Activated CD4-positive, alpha-beta T cell treated with anti-CD3 and anti-CD28 coated beads, Interleukin-2, amount 50 U/mL, for 16 hours (primary cell): ENCODE results near the gene ZFYVE21.

ENCODE experiments used
- DNase-seq: peaks from one replicate; pipeline ENCODE4 v3.0.0-alpha.2; 2020

Gene ZFYVE21

DNA sequence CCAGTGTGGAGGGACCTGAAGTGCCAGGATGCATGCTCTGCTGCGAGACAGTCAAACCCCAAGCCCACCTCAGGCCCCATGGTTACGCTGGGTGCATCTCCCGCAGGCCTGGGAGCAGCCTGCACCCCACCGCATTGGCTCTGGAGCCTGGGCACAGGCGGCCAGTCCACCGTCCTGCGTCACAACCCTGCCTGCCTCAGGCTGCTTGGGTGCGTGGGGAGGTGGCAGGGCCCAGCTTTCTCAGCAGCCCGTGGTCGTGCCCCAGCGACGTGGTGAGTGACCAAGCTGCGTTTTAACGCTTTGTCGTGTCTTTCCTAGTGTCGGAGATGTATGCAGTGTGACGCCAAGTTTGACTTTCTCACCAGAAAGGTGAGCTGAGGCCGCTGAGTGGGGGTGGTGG lies 10.9 kb downstream of the ZFYVE21 start:
- DNase-seq = no peak

GRCh38 chr14:103727313-103727980 lies 11.8 kb downstream of the ZFYVE21 start:
- DNase-seq = no peak

GRCh38 chr14:103728141-103728540 lies 12.5 kb downstream of the ZFYVE21 start:
- DNase-seq = no peak

GRCh38 chr14:103728721-103729120 lies 13.1 kb downstream of the ZFYVE21 start:
- DNase-seq = no peak

- DNase-seq = no peak
These were observed 14.2 kb downstream of the ZFYVE21 start for GRCh38 chr14:103729496-103730448.

GRCh38 chr14:103730490-103731035 lies 15.0 kb downstream of the ZFYVE21 start:
- DNase-seq = no peak

- DNase-seq = no peak
These were observed 15.9 kb downstream of the ZFYVE21 start for GRCh38 chr14:103731481-103731880.

GRCh38 chr14:103731916-103732867 lies 16.6 kb downstream of the ZFYVE21 start:
- no peak for DNase-seq

DNA sequence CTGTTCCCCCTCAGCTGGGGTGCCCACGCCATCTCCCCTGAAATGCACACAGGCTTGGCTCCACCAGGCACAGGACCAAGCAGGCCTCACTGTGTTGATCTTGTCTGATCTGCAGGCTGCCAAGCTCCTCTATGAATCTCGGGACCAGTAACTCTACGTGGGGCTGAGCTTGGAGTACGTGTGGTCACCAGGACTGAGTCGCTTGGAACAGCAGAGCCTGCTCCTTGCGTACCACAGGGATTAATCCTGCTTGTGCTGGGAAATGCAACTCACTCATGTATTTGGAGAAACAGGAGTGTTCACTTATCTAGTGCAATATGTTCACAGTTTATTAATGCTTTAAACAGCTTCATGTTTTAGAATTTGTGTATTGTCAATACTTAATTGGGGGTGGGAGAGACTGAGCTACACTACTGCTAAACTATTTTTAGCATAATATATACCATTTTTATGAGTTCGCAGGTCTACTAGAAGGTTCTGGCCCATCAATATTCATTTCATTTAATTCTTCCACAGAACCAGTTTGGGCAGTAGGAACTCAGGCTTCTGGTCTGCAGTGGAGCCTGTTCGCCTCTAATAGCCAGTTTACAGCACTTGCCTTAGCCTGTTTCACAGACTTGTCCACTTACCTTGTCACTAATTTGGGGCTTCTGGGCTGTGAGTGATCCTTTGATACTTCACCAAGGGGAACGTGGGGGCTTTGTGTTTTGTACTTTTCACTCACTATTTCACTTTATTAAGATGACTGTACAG lies 17.4 kb downstream of the ZFYVE21 start:
- no peak for DNase-seq

- no peak for DNase-seq
These were observed 18.0 kb downstream of the ZFYVE21 start for GRCh38 chr14:103733651-103734050.

- no peak for DNase-seq
These were observed 18.7 kb downstream of the ZFYVE21 start for GRCh38 chr14:103734081-103734888.

- no peak for DNase-seq
These were observed 19.4 kb downstream of the ZFYVE21 start for GRCh38 chr14:103735022-103735421.

DNA sequence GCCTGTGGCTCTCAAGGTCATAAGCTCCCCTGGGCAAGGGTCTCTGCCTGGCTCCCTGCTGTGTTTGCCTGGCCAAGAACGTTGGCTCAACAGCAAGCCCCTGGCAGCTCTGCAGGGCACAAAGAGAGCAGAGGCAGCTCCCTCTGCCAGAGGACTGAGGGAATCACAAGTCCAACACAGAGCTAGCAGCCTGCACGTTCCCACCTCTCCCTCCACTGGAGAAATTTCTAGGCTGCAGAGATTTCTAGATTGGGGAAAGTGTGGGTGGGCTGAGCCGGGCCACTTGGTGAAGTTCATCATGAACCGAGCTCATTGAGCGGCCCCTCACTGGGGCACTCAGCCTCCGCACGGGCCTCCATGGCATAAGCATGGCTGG lies 19.8 kb downstream of the ZFYVE21 start:
- DNase-seq = no peak

- no peak for DNase-seq
These were observed 20.4 kb downstream of the ZFYVE21 start for GRCh38 chr14:103735815-103736545.

GRCh38 chr14:103736546-103737431 lies 21.2 kb downstream of the ZFYVE21 start:
- DNase-seq = no peak

- DNase-seq = no peak
These were observed 21.9 kb downstream of the ZFYVE21 start for GRCh38 chr14:103737432-103738045.

- no peak for DNase-seq
These were observed 22.6 kb downstream of the ZFYVE21 start for GRCh38 chr14:103738166-103738565.

- DNase-seq = no peak
These were observed 23.3 kb downstream of the ZFYVE21 start for GRCh38 chr14:103738701-103739451.
